Bronchial epithelial cell (primary cell): Measurements from ENCODE around the gene KIF3B. TPM values are rescaled to one million over a fixed set of nuclear protein-coding genes. Genes with fewer than 3 reads are reported as not detected.

Source experiments
- DNase-seq: peaks from one replicate; pipeline ENCODE4 v3.0.0-alpha.2; 2010; ENCODE audit warnings: low read depth
- FAIRE-seq: peaks from 2 replicates; lab custom pipeline; 2011; peaks lifted over from hg19 to GRCh38; lab: Jason Lieb, UNC
- H3K27me3 ChIP-seq: 2 replicates; pipeline ENCODE4 v1.5.1; 2011; ENCODE audit warnings: low read length; ENCODE audit not compliant: control insufficient read depth, insufficient read depth
- H3K36me3 ChIP-seq: 2 replicates; pipeline ENCODE4 v1.5.1; 2011; ENCODE audit warnings: low read length; ENCODE audit not compliant: control insufficient read depth, insufficient read depth
- H3K4me3 ChIP-seq: 2 replicates; pipeline ENCODE4 v1.5.1; 2011; ENCODE audit warnings: mild to moderate bottlenecking, low read depth, low read length, control low read depth
- CTCF ChIP-seq: IDR thresholded peaks from 2 replicates; pipeline ENCODE4 v1.5.1; 2011; ENCODE audit warnings: mild to moderate bottlenecking, moderate library complexity, low read length, control low read depth, inconsistent platforms; ENCODE audit not compliant: insufficient read depth, severe bottlenecking
- total RNA-seq: library from RNA; depleted of rRNA; stranded (reverse); fragments of >200 nt; gene quantifications from 2 replicates; pipeline ENCODE4 v1.2.1, GENCODE V29; 2014

Gene KIF3B
- total RNA-seq, 1 donor from 2014 or later: 11.1 TPM

- peaks cover 29% of the 10 kb centered on the region for H3K36me3 ChIP-seq
- H3K27me3 ChIP-seq: no peaks in the 10 kb centered on the region
- FAIRE-seq (no peak), DNase-seq (no peak)
- H3K4me3 ChIP-seq: no peak overlapping the region
- TF ChIP-seq CTCF: no peak
Observed at GRCh38 chr20:32231847-32232246, 45.6 kb upstream of the KIF3B start.

DNA sequence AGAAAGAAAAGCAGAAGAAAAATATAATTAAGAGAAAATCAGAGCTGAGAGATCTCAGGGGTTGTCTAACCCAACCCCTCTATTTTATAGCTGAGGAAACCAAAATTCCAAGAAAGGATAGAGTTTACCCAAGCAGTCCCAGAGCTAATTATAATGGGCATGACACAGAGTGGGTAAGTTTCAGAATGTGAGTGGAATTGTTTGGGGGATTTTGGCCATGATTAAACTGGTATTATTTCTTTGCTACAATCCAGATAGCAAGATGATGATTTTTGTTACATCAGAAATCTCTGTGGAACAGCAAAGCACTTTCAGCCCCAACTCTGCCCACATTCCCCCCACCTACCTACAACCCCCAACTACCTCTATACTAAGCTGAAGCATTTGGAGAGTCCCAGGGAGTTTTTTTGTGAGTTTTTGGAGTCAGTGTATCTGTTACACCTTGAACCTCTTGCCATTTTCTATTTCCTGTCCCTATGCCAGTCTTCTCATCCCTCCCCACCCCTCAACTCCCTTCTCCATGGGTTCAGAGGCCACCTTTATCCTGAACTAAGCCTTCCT is 45.0 kb upstream of the KIF3B start:
- DNase-seq: no peak
- H3K36me3 ChIP-seq: peaks cover 29% of the 10 kb centered on the region
- no peak overlapping the region for H3K4me3 ChIP-seq
- H3K27me3 ChIP-seq: no peaks in the 10 kb centered on the region
- no peak for FAIRE-seq
- TF ChIP-seq CTCF: no peak

DNA sequence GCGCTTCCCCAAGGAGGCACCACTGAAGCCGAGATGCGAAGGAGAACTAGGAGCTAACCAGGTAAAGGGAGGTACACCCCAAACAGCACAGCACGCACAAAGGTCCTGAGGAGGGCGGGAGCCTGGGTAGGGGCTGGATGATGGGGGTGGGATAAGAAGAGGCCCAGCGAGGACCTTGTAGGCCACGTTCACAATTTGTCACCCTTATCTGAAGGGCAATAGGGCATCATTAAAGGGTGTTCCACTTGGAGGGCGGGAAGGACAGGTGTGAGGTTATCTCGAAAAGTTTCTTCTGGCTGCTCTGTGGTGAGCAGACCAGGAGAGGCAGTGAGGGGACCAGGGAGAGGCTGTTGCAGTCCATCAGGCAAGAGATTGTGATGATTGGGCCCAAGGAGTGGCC is 44.2 kb upstream of the KIF3B start:
- TF ChIP-seq CTCF: no peak
- H3K4me3 ChIP-seq: no peak overlapping the region
- DNase-seq (no peak), FAIRE-seq (no peak)
- peaks cover 23% of the 10 kb centered on the region for H3K36me3 ChIP-seq
- H3K27me3 ChIP-seq: no peaks in the 10 kb centered on the region

GRCh38 chr20:32234135-32234808 is 43.2 kb upstream of the KIF3B start:
- peaks cover 21% of the 10 kb centered on the region for H3K36me3 ChIP-seq
- H3K4me3 ChIP-seq: no peak overlapping the region
- DNase-seq (no peak), FAIRE-seq (no peak)
- no peaks in the 10 kb centered on the region for H3K27me3 ChIP-seq
- no peak for TF ChIP-seq CTCF

DNA sequence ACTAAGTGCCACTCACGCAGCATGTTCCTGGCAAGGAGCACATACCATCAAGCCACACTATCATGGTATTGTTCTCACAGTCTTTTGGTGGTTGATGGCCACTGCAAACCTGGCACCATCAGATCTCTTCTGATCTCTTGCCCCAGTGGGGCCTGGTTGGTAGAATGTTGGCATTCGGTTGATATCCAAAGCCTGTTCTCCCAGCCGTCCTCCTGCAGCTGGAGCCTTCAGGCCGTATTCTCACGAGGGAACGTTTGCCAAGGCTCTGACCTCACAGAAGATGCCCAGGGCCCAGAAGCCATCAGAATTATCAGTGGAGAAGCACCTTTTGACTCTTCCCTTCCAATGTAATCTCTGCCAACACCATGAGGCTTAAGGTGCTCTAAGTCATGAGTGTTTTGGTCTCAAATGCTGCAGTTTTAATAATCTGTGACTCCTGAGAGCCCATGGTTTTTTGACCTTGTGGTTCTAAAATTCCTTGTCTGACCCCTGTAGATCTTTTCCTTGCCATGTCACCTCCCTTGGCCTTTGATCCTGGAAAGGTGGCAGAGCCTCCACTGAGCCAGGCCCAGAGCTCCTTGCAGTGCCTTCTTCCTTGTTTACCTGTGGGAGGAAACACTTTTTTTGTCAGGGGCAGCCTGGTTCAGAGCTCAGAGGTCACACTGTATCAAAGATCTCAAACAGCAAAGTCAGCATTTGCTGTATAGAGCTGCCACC is 42.0 kb upstream of the KIF3B start:
- no peak for FAIRE-seq
- TF ChIP-seq CTCF: no peak
- no peak overlapping the region for H3K4me3 ChIP-seq
- peaks cover 19% of the 10 kb centered on the region for H3K36me3 ChIP-seq
- DNase-seq: no peak
- H3K27me3 ChIP-seq: no peaks in the 10 kb centered on the region
